GM15510 (cell line): ENCODE data around the gene TTC38.

ENCODE experiments used
- POLR2A ChIP-seq: IDR thresholded peaks from 3 replicates; pipeline ENCODE4 v1.6.1; 2011; ENCODE audit warnings: borderline replicate concordance; ENCODE audit not compliant: insufficient read length; ENCODE audit errors: extremely low read depth

Gene TTC38

GRCh38 chr22:46281866-46282678 is 14.3 kb downstream of the TTC38 start:
- TF ChIP-seq POLR2A: no peak

DNA sequence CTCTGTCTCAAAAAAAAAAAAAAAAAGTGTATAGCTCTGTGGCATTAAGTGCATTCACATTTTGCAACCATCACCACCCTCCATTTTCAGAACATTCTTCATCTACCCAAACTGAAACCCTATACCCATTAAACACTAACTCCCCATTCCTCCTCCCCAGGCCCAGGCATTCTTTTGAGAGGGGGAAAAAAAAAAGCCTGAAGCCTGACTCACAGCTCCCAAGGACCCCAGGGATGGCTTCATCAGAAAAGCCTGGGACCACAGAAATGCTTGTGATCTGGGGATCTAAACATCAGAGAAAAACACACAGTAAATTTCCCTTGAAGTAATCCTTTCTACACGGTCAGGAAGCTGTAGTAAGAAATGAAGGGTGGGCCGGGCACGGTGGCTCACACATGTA is 18.2 kb downstream of the TTC38 start:
- TF ChIP-seq POLR2A: no peak

DNA sequence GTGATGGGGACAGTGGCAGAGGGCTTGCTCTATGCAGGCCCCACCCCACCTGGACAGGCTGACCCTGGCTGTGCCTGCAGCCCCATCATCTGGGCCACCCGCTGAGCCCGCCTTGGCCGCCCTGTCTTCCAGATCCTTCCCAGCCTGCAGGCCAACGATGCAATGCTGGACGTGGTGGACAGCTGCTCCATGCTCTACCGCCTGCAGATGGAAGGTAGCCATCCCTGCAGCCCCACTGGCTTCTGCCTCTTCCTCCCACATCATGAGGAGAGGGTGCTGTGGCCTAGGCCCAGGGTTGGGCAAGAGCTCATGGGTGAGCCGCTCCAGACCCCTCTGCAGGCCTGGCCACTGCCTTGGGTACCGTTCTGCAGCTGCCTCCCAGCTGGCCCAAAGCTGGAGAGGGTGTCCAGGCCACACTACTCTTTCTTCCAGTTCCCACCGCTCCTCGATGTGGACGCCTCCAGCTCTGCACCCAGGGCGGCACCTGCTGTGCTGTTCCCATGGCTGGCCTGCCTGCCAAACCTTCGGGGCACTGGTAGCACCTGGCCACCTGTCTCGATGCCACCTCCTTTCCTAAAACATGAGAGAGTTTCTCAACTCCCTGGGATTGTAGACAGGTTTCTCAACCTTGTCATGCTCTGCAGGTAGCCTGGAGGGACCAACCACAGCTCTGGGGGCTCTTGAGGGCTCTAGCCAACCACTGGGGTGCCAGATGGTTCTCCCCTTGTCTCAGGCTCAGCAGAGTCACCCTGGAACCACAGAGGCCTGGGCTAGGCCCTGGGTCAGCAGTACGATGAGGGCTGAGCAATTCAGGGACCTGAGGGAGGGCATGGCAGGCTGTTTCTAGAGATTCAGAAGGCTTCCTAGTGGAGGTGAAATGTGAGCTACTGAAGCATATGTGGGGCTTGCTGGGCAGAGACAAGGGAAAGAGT is 19.4 kb downstream of the TTC38 start:
- no peak for TF ChIP-seq POLR2A

DNA sequence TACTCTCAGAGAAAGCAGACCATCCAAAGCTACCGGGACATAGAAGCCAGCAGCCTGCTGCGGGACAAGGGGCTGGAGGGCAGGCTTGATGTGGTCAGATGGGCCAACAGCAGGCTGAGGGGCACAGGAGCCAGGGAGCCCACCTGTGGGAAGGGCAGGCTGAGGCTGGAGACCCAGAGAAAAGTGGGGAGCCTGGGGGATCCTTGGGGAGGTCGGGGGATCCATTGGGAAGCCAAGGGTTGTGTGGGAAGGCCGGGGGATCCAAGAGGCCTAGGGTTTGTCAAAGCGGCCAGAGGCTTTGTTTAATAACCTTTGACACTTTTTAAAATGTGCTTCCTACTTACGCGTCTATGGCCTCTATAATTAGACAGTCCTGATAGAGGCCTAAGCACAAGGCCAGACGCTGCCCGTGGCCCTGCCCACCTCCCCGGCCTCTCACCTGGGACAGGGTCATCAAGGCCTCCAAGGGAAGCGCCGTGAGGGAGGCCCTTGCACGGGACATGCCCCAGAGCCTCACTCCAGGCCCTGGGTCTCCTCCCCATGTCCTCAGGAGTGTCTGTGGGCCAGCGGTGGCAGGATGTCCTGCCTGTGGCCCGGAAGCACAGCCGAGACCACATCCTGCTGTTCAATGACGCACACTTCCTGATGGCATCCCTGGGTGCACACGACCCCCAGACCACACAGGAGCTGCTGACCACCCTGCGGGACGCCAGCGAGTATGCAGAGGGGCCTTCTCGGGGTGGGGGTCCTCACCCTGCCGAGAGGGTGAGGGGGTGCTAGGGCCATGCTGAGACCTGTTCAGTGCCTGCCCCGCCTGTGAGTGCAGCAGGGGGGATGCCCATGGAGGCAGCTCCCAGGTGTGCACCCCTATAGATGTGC is 20.3 kb downstream of the TTC38 start:
- peak; percentile 84 for TF ChIP-seq POLR2A

DNA sequence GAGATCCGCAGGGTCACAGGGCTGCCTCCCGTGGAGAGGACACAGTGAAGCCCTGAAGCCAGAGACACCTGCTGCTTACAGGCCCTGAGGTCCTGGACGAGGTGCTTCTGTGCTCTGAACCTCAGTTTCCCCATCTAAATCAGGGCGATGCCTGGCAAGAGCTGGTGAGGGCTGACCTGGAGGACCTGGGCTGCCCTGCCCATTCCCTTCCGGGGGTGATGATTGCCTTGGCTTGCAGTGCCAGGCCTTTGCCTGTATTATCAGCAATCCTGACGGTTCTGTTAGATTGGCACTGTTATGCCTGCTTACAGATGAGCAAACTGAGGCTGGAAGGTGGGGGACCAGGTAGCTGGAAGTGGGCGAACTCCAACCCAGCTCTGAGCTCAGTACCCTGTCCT is 21.0 kb downstream of the TTC38 start:
- TF ChIP-seq POLR2A: no peak

DNA sequence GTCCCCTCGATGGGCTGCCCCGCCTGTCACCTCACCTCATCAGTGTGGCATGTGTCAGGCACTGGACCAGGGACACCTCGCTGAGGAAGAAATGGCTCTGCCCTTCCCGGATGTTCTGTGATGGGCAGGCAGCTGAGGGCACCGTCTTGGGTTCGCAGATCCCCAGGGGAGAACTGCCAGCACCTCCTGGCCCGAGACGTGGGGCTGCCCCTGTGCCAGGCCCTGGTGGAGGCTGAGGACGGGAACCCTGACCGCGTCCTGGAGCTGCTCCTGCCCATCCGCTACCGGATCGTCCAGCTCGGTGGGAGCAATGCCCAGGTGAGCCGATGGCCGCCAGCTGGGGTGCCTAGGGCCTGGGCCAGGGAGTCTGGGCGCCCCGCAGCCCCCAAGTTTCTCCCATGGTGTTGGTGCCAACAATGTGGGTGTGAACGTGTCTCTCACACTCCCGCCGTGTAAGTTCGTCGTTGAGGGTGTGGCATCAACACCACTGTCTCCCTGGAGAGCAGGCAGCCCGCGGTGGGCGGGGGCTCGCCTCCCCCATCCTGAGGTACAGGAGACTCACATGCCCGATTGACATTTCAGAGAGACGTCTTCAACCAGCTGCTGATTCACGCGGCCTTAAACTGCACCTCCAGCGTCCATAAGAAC is 21.6 kb downstream of the TTC38 start:
- TF ChIP-seq POLR2A: no peak

- TF ChIP-seq POLR2A: no peak
Measured at GRCh38 chr22:46290121-46290842, 22.5 kb downstream of the TTC38 start.

DNA sequence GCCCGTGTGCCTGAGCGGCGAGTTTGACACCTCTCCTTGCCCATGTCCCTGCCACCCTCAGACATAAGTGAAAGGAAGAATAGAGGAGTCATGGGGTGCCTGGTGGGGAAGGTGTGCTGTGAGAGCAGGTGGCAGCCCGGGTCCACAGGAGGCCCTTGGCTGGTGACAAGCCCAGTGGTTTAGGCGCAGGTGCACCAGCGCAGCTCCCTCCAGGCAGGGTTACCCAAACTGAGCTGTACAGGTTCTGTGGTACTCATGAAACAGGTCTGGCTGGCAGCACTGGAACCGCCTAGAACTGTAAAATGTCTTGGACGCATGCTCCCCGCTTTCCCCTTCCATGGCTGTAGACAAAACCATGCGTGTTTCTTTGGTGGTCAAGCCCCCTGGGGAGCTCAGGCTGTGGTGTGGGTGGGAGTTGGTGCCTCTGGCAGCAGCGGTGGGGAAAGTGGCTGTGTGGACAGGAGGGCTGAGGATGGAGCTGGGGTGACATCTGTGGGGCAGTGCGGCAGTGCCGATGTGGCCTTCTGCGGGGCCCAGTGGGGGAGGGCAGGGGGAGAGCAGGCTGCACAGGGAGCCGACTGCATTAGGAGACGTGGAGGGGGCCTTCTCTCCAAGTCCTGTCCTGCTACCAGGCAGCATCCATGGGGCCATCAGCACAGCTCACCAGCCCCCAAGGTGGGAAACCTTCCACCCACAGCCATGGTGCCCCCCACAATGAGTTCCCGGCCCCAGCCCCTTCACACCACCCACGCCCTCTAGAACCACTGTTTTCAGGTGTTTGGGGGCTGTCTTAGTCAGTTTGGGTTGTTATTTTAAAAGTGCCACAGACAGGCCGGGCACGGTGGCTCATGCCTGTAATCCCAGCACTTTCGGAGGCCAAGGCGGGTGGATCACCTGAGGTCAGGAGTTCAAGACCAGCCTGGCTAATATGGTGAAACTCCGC is 23.3 kb downstream of the TTC38 start:
- TF ChIP-seq POLR2A: no peak

DNA sequence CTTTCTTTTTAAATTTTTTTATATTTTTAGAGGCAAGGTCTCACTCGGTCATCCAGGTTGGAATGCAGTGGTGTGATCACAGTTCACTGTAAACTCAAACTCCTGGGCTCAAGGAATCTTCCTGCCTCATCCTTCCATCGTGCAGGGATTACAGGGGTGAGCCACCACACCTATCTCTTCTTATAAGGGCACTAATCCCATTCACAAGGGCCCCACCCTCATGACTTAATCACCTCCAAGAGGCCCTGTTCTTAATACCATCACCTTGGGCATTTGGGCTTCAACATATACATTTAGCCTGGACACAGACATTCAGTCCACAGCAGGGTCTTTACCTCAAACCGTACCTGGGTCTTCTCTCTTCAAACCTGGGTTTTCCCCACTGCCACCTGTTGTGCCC is 24.4 kb downstream of the TTC38 start:
- TF ChIP-seq POLR2A: no peak

GRCh38 chr22:46292732-46293131 is 24.9 kb downstream of the TTC38 start:
- TF ChIP-seq POLR2A: no peak

DNA sequence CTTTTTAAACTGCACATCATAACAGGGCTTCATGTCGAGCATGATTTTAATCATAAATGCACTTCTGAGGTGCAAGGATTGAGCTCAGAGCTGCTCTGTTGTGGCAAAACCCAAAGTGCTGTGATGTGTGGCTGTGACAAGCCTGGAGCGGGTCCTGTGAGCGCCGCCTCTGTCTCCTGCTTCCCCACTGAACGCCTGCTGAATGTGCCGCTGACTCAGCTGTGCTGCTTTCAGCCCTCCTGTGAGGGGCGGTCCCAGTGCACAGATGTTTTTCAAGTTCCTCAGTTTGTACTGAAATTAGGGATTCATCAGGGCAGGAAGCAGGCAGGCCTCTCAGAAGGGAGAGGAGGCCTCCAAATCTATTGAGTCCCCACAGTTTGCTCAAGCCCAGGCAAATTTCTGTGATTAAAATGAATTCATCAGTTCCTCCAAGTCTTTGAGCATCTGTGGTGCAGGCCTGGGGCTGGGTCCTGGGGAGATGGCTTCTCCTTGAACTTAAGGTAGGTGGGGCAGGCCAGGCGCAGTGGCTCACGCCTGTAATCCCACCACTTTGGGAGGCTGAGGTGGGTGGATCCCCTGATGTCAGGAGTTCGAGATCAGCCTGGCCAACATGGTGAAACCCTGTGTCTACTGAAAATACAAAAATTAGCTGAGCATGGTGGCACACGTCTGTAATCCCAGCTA is 25.9 kb downstream of the TTC38 start:
- no peak for TF ChIP-seq POLR2A

DNA sequence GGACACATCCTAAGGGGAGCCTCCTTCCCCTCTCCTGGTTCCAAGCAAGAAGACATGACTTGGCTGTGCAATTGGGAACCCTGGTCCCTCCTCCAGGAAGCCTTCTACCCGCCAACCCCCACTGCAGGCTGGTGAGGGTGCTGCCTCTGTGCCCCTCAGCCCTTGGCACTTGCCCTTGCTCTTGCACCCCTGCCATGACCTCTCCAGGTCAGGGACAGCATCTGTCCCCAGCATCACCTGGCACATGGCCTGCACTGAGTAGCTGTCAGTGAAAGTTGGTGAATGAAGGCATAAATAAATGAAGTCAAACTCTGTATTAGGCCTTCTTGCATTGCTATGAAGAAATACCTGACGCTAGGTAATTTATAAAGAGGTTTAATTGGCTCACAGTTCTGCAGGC is 27.0 kb downstream of the TTC38 start:
- no peak for TF ChIP-seq POLR2A
